GM06990 (cell line): ENCODE results near the gene LGR4.

Source experiments
- DNase-seq: peaks from one replicate; pipeline ENCODE4 v3.0.0-alpha.2; 2011; ENCODE audit not compliant: insufficient read length; ENCODE audit errors: extremely low read depth
- H3K27me3 ChIP-seq: replicated peaks from 2 replicates; pipeline ENCODE4 v1.6.0; 2011; ENCODE audit warnings: low read length; ENCODE audit not compliant: control insufficient read depth, insufficient read depth
- H3K36me3 ChIP-seq: 2 replicates; pipeline ENCODE4 v1.5.1; 2011; ENCODE audit warnings: low read length; ENCODE audit not compliant: control insufficient read depth, insufficient read depth
- H3K4me3 ChIP-seq: replicated peaks from 2 replicates; pipeline ENCODE4 v1.5.1; 2011; ENCODE audit warnings: low read depth, mild to moderate bottlenecking, control low read depth, low read length
- TF ChIP-seq, protein P1 (sequence below): IDR thresholded peaks from 2 replicates; pipeline ENCODE4 v1.5.1; 2011; ENCODE audit warnings: low read length, control low read depth, mild to moderate bottlenecking, inconsistent platforms; ENCODE audit not compliant: insufficient read depth, poor library complexity, severe bottlenecking

LGR4 gene

GRCh38 chr11:27397624-27398399 is 74.8 kb downstream of the LGR4 start:
- no peak for DNase-seq
- TF ChIP-seq, protein P1, sequence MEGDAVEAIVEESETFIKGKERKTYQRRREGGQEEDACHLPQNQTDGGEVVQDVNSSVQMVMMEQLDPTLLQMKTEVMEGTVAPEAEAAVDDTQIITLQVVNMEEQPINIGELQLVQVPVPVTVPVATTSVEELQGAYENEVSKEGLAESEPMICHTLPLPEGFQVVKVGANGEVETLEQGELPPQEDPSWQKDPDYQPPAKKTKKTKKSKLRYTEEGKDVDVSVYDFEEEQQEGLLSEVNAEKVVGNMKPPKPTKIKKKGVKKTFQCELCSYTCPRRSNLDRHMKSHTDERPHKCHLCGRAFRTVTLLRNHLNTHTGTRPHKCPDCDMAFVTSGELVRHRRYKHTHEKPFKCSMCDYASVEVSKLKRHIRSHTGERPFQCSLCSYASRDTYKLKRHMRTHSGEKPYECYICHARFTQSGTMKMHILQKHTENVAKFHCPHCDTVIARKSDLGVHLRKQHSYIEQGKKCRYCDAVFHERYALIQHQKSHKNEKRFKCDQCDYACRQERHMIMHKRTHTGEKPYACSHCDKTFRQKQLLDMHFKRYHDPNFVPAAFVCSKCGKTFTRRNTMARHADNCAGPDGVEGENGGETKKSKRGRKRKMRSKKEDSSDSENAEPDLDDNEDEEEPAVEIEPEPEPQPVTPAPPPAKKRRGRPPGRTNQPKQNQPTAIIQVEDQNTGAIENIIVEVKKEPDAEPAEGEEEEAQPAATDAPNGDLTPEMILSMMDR, result no peak

DNA sequence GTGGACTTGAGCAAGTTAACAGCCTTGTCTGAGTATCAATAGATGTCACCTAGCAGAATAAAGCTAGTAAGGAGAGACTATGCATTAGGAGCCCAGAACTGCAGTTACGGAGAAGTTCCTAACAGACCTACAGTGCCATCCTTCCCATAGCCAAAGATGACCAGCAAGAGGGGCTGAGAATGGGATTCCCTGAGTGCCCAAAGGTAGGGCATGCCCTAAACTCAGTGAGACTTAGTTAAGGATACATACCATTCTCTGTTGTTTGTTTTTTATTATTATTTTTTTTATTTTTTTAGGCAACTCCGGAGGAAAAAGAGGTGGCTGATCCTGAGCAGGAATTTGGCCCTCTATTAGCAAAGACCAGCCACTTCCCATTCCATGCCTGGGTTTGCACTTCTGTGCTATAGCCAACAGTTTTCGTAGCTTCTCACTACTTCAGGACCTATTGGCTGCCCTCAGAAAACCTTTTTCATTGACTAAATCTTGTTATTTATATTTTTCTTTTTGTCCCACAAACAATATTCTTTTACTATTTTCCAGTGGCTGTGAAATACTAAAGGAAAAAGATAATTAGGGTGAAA is 76.2 kb downstream of the LGR4 start:
- no peak for DNase-seq
- Histone ChIP-seq H3K4me3 (no peak overlapping the region), H3K36me3 (no peaks in the 10 kb centered on the region), H3K27me3 (no peaks in the 10 kb centered on the region)
- TF ChIP-seq, protein P1, result no peak

More at GRCh38 chr11:27397624-27398399, 74.8 kb downstream of the LGR4 start:
- Histone ChIP-seq H3K27me3 (no peaks in the 10 kb centered on the region), H3K36me3 (no peaks in the 10 kb centered on the region), H3K4me3 (no peak overlapping the region)

DNA sequence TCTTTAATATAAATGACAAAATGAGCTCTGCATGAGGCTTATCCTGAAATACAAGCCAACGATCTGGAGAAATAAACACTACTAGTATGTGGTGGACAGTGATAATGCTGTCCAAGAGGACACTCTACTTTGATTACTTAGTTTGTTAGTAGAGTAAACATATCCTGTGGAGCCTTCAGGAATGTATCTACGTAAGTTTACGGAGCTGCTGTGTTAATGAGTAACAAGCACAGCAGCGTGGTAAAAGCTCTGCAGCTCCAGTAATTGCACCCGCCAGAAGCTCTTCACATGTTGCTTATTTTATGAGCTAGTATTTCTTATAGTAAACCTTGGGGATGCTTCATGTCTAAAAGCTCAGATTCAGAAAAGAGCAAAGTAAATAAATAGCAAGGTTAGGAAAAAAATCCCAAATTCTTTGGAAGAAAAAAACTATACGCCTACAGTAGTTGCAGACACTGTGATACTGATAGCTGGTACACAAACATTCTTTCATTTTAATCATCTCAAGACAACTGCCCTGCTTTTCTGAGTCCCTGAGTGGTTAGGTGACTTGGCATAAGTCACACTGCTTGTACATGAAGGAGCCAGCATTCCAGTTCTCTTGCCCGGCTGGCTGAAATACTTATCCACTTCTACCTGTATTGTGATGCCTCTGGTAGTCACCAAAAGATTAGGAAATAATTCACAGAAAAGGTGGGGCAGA is 76.9 kb downstream of the LGR4 start:
- Histone ChIP-seq H3K4me3 (no peak overlapping the region), H3K27me3 (no peaks in the 10 kb centered on the region), H3K36me3 (no peaks in the 10 kb centered on the region)
- no peak for DNase-seq
- TF ChIP-seq, protein P1, result no peak

DNA sequence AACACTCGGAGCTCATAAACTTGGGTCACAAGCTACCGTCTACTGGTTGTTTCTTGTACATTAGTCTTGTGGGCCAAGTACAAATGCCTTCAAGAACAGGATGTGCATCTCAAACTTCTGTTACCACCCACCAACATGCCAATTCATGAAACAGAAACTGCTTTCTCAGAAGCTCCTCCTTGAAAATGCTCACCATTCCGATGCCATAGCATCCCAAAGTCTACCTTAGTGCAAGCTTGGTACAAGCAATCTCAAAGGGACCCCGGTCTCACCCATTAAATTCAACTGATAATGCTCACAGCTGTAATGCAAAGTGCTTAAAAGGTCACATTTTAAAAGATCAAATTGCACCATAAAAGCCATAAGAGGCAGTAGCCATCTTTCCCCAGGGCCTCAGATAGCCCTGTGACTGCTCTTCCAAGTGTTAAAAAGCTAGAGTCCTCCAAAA is 77.8 kb downstream of the LGR4 start:
- no peak for DNase-seq
- TF ChIP-seq, protein P1, result no peak
- Histone ChIP-seq H3K4me3 (no peak overlapping the region), H3K36me3 (no peaks in the 10 kb centered on the region), H3K27me3 (no peaks in the 10 kb centered on the region)

GRCh38 chr11:27392278-27393114 is 80.1 kb downstream of the LGR4 start:
- Histone ChIP-seq H3K36me3 (no peaks in the 10 kb centered on the region), H3K27me3 (no peaks in the 10 kb centered on the region), H3K4me3 (no peak overlapping the region)
- DNase-seq, result no peak
- TF ChIP-seq, protein P1, result no peak
